Adrenal gland (tissue), 12 donors: ENCODE measurements around the gene VPS13D. TPM values are rescaled to one million over a fixed set of nuclear protein-coding genes. Genes with fewer than 3 reads are reported as not detected.

ENCODE experiments used
- DNase-seq, 7 donors: peaks; one replicate each; pipeline ENCODE4 v3.0.0-alpha.2; 2019 to 2020
- H3K27ac ChIP-seq, 5 donors: fragments of 200-600 bp; sonication (generic) in 4 of 5; 1 replicate in 3 of 5; 2 replicates in 2 of 5; pipeline versions ENCODE4 v1.5.1 to v1.8.0; 2016 to 2020; ENCODE audit warnings: mild to moderate bottlenecking in 1 of 5
- H3K27me3 ChIP-seq: fragments of 200-600 bp; 2 replicates; pipeline ENCODE4 v1.8.0; 2021
- H3K36me3 ChIP-seq, 2 donors: fragments of 200-600 bp; replicated peaks in 1 of 2; 1 replicate in 1 of 2; 2 replicates in 1 of 2; pipeline versions ENCODE4 v1.5.1 to v1.8.0; 2018 to 2022
- H3K4me1 ChIP-seq, 2 donors: fragments of 200-600 bp; replicated peaks in 1 of 2; 1 replicate in 1 of 2; 2 replicates in 1 of 2; pipeline versions ENCODE4 v1.5.1 to v1.8.0; 2018 to 2021
- H3K4me3 ChIP-seq, 4 donors: fragments of 200-600 bp; sonication (generic) in 3 of 4; one replicate each; pipeline ENCODE4 v1.5.1; 2016 to 2018
- H3K9me3 ChIP-seq, 3 donors: fragments of 200-600 bp; sonication (generic) in 1 of 3; replicated peaks in 1 of 3; 1 replicate in 2 of 3; 2 replicates in 1 of 3; pipeline versions ENCODE4 v1.5.1 to v1.8.0; 2016 to 2021
- POLR2A ChIP-seq, 2 donors: fragments of 450-650 bp; IDR thresholded peaks; one replicate each; pipeline ENCODE4 v1.6.1; 2017; ENCODE audit warnings: antibody characterized with exemption in 2 of 2, mild to moderate bottlenecking in 2 of 2, moderate library complexity in 1 of 2
- WGBS, 4 donors: extraction: QIAGEN DNeasy Blood & Tissue Kit in 2 of 4; methylation state at CpG; one replicate each; pipeline versions ENCODE4 v1.1.5 to v1.1.7; 2013 to 2017; 5-methylcytosine and 5-hydroxymethylcytosine counted together
- intact Hi-C, 2 donors: fragments of 100-400 bp; cut with DNase I; formaldehyde crosslinking; loops; one replicate each; pipeline versions ENCODE4 v1.14.1 to v1.15.0; 2022 to 2023
- polyA plus RNA-seq, 3 donors: library from polyadenylated mRNA; stranded (reverse); fragments of 200-250 nt in 2 of 3; fragments of 350-450 nt in 1 of 3; fragmentation: Illumina TruSeq in 1 of 3; extraction: RNeasy Lipid Tissue Mini Kit (QIAGEN cat#74804) in 1 of 3; gene quantifications; one replicate each; pipeline ENCODE4 v1.2.3, GENCODE V29; 2013 to 2014
- total RNA-seq, 9 donors: library from RNA; depleted of rRNA in 4 of 9; stranded (reverse); fragments of >200 nt in 4 of 9; fragments of 120-200 nt in 1 of 9; fragmentation: NEBNext Ultra II Directional in 1 of 9; extraction: Animal tissue kit (Norgen Biotek cat#: 25700) in 1 of 9; gene quantifications; one replicate each; pipeline versions ENCODE4 v1.1.0 to v1.2.4, GENCODE V29; 2013 to 2023
- TF ChIP-seq, protein P1 (sequence below), 6 experiments: fragments of 450-650 bp in 4 of 6; fragments of 200-600 bp in 2 of 6; sonication (generic) in 1 of 6; IDR thresholded peaks; 1 replicate in 5 of 6; 2 replicates in 1 of 6; pipeline versions ENCODE4 v1.5.1 to v1.8.0; 2016 to 2021; ENCODE audit warnings: antibody characterized with exemption in 6 of 6, mild to moderate bottlenecking in 2 of 6, moderate library complexity in 1 of 6
- donor health status: healthy with polysubstance abuse.
- donor health status: Bipolar disorder and iron deficiency.
- donor health status: DM: yes; HTN: yes; CAD: no.
- donor health status: DM: no; HTN: no; CAD: no.
- donor health status: DM: no; HTN: no; CAD: no.
- donor health status: DM: yes; HTN: yes; CAD: no.

The VPS13D gene
- total and polyA plus RNA-seq, 12 donors = 17.0 to 62.3 (median 39.9) TPM

DNA sequence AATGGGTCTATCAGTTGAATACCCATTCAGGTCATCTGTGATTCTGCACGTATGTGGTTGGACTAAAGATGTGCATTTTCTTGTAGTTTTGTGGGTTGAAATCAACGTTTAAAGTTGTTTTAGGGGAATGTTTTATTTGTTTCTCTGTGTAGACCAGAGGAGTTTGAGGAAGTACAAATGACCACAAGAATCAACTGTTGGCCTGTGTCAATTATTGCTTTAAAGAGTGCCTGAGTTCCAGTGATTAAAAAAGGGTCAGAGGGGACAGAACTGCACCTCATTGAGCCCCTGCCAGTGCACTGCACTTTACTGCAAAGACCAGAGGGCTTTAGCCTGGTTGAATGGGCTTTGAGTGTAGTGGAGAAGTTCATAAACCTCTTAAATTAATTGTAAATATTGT lies 190.3 kb downstream of the VPS13D start:
- no peak for DNase-seq
- peaks cover 0 to 22% of the 10 kb centered on the region in 2 donors for H3K36me3 ChIP-seq
- no peak for TF ChIP-seq POLR2A (IDR thresholded peaks at IDR 0.05)
- TF ChIP-seq, protein P1, sequence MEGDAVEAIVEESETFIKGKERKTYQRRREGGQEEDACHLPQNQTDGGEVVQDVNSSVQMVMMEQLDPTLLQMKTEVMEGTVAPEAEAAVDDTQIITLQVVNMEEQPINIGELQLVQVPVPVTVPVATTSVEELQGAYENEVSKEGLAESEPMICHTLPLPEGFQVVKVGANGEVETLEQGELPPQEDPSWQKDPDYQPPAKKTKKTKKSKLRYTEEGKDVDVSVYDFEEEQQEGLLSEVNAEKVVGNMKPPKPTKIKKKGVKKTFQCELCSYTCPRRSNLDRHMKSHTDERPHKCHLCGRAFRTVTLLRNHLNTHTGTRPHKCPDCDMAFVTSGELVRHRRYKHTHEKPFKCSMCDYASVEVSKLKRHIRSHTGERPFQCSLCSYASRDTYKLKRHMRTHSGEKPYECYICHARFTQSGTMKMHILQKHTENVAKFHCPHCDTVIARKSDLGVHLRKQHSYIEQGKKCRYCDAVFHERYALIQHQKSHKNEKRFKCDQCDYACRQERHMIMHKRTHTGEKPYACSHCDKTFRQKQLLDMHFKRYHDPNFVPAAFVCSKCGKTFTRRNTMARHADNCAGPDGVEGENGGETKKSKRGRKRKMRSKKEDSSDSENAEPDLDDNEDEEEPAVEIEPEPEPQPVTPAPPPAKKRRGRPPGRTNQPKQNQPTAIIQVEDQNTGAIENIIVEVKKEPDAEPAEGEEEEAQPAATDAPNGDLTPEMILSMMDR (IDR thresholded peaks at IDR 0.05) = no peak
- H3K4me1 ChIP-seq = peaks cover 0 to 20% of the 10 kb centered on the region in 2 donors
- H3K27ac ChIP-seq = no peak overlapping the region
- intact Hi-C loops = no loop called here
- H3K9me3 ChIP-seq = no peaks in the 10 kb centered on the region
- no peaks in the 10 kb centered on the region for H3K27me3 ChIP-seq
- no peak overlapping the region for H3K4me3 ChIP-seq
- 77 to 86% (median 84%) methylated on average over 2 of the region's 2 CpGs for WGBS, 4 donors

- TF ChIP-seq POLR2A (IDR thresholded peaks at IDR 0.05) = no peak
- TF ChIP-seq, protein P1 (IDR thresholded peaks at IDR 0.05) = no peak
- Histone ChIP-seq H3K27me3 (no peaks in the 10 kb centered on the region), H3K9me3 (no peaks in the 10 kb centered on the region), H3K4me3 (no peak overlapping the region), H3K36me3 (peaks cover 0 to 14% of the 10 kb centered on the region in 2 donors), H3K27ac (no peak overlapping the region), H3K4me1 (peaks cover 0 to 20% of the 10 kb centered on the region in 2 donors)
- DNase-seq = no peak
- intact Hi-C loops = no loop called here
These were observed 192.7 kb downstream of the VPS13D start for GRCh38 chr1:12422488-12422887.

GRCh38 chr1:12424087-12424529 lies 194.3 kb downstream of the VPS13D start:
- TF ChIP-seq, protein P1 (IDR thresholded peaks at IDR 0.05) = no peak
- TF ChIP-seq POLR2A (IDR thresholded peaks at IDR 0.05) = no peak
- Histone ChIP-seq H3K27me3 (no peaks in the 10 kb centered on the region), H3K9me3 (no peaks in the 10 kb centered on the region), H3K4me1 (peaks cover 0 to 20% of the 10 kb centered on the region in 2 donors), H3K27ac (peak overlapping the region in 1 of 5 donors; percentile 22), H3K36me3 (no peaks in the 10 kb centered on the region), H3K4me3 (no peak overlapping the region)
- no peak for DNase-seq
- intact Hi-C loops = no loop called here
- 58 to 67% (median 63%) methylated on average over 3 of the region's 3 CpGs for WGBS, 4 donors

- H3K27ac ChIP-seq = peak overlapping the region in 1 of 5 donors; percentile 22
- intact Hi-C loops = no loop called here
- no peak overlapping the region for H3K4me3 ChIP-seq
These were observed 195.0 kb downstream of the VPS13D start for GRCh38 chr1:12424793-12425192.

More at GRCh38 chr1:12424793-12425192, 195.0 kb downstream of the VPS13D start:
- Histone ChIP-seq H3K36me3 (no peaks in the 10 kb centered on the region), H3K9me3 (no peaks in the 10 kb centered on the region), H3K27me3 (no peaks in the 10 kb centered on the region), H3K4me1 (peaks cover 0 to 20% of the 10 kb centered on the region in 2 donors)
- DNase-seq = no peak
- TF ChIP-seq, protein P1 (IDR thresholded peaks at IDR 0.05) = no peak
- no peak for TF ChIP-seq POLR2A (IDR thresholded peaks at IDR 0.05)
